Activated CD8-positive, alpha-beta memory T cell treated with anti-CD3 and anti-CD28 coated beads for 48 hours (primary cell): ENCODE results near the gene SLC9A3.

Source experiments
- DNase-seq, 3 experiments: peaks; one replicate each; pipeline ENCODE4 v3.0.0-alpha.2; 2020; ENCODE audit warnings: low read depth in 2 of 3, low spot score in 2 of 3

SLC9A3 gene

DNA sequence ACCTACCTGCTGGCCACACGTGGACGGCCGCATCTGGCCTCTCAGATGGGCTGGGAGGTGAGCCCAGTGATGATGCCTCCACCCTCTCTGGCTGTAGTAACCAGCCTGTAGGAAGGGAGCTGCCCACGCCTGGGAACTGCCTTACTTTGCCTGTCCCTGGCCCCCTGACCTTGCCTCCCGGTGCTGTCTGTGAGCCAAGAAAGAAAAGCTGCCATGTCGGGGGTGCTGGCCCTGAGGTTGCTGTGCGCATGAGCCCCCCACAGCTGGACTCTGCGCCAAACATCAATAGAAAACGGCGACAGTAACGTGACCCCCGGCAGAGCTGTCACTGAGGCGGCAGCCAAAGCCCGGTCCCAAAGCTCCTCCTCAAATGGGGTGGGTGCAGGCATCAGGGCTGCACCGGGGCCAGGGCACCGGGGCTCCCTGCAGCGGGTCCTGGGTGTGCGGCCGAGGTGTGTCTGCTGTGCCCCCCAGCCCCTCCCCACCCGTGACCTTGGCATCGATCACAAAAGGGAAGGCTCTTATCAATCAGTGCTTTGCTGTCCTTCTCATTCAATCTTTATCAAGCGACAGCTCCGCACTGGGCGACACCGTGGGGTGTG lies 15.3 kb upstream of the SLC9A3 start:
- no peak for DNase-seq

DNA sequence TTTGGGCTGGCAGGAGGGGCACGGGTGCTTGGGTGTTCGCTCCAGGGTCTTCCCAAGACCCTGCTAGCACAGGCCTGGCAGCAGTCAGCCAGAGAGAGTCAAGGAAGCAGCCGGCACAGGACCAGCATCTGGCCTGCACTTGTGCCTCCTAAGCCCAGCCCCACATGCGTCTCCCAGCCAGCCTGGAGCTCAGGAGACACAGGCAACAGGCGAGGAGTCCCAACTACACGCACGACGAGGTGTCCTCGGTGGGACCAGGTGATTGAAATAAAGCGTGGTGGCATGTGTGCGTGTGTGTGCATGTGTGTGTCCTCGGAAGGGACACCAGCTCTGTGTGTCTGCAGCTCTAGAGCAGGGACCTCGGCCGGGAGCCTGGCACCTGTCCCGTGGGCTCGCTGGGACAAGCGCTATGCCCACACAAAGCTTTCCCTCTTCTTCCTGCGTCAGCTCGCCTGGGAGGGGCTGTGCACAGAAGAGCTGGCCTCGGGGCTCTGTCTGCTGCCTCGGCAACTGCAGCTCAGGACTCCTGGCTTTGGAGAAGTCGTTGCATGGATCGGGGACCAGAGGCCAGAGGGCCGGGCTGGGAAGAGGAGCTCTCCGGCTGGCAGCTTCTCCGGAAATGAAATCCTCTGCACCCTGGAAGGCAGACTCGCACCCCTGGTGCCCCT lies 14.7 kb upstream of the SLC9A3 start:
- DNase-seq, result no peak

DNA sequence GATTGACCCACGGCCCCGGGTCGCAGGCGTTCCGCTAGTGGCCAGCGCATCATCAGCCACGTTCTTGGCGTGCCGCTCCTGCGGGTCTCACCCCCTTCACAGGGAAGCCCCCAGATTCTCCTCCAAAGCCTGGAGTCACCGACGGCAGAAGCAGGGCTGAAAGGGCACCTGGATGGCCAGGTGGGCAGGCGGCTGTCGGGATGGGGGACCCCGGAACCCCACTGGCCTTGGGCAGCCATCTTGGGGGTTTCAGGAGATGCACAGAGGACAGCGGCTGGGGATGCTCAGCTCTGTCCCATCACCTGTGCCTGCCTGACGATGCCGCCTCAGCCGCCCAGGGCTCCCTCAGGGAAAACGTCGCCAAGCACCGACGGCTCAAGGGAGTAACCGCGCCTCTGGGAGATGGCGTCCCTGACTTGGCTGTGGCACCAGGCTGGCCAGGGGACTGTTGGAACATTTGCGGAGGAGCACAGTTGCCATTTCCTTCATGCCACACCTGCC lies 14.1 kb upstream of the SLC9A3 start:
- DNase-seq, result no peak

DNA sequence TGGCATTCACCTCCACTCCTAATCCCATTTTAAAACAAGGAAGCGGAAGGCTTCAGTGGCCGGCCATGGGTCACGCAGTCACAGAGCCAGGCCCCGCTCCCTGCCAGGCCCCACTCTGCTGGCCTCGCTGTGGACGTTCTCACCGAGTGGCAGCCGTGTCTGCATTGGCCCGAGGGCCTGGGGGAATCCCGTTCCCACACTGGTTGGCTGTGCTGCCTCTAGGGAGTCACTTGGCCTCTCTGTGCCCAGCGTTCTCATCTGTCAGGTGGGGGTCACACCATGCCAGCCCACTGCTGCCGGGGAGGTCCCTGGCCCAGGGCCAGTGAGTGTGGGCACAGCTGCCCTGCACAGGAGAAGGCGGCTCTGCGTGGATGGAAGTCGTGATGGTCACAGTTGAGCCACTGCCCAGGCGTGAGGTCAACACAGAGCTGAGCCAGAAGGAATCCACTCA lies 13.4 kb upstream of the SLC9A3 start:
- no peak for DNase-seq

DNA sequence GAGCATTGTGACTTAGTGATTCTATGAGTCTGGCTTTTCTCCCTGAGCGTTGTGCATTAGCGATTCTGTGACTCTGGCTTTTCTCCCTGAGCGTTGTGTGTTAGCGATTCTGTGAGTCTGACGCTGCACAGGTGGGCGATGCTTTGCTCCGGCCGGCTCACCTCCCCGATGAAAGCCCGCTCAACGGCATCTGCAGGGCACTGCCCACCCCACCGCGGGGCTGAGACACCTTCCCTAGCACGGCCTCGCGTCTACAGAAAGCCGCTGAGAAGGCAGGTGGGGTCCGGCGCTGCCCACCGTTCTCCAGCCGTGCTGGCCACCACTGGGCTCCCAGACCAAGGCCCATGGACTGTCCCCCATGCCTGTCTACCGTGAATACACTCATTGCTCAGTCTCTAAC lies 12.8 kb upstream of the SLC9A3 start:
- no peak for DNase-seq

DNA sequence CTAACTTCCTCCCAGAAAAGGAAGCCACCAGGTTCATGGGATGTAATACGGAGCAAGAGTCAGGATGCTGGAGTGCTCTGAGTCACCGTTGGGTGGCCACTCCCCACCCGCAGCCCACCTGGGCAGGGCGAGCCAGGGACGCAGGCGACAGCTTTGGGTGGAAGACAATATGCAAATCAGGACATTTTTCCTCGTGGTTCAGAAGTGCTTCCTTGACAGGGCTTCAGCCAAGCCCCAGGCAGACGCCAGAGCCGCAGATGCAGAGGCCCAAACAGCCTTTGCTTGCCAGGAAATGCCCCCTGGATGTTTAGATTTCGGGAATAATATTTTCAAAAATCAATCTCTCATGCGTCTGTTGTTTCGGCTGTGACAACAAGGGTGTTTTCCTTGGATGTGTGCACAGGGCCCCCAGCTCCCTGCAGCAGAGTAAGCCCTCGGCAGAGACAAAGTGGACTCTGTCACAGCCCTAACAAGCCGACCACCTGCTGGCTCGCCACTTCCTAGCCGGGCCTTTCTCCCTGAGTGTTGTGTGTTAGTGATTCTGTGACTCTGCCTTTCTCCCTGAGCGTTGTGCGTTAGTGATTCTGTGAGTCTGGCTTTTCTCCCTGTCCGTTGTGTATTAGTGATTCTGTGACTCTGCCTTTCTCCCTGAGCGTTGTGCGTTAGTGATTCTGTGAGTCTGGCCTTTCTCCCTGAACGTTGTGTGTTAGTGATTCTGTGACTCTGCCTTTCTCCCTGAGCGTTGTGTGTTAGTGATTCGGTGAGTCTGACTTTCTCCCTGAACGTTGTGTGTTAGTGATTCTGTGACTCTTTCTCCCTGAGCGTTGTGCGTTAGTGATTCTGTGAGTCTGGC lies 11.8 kb upstream of the SLC9A3 start:
- DNase-seq, result no peak

DNA sequence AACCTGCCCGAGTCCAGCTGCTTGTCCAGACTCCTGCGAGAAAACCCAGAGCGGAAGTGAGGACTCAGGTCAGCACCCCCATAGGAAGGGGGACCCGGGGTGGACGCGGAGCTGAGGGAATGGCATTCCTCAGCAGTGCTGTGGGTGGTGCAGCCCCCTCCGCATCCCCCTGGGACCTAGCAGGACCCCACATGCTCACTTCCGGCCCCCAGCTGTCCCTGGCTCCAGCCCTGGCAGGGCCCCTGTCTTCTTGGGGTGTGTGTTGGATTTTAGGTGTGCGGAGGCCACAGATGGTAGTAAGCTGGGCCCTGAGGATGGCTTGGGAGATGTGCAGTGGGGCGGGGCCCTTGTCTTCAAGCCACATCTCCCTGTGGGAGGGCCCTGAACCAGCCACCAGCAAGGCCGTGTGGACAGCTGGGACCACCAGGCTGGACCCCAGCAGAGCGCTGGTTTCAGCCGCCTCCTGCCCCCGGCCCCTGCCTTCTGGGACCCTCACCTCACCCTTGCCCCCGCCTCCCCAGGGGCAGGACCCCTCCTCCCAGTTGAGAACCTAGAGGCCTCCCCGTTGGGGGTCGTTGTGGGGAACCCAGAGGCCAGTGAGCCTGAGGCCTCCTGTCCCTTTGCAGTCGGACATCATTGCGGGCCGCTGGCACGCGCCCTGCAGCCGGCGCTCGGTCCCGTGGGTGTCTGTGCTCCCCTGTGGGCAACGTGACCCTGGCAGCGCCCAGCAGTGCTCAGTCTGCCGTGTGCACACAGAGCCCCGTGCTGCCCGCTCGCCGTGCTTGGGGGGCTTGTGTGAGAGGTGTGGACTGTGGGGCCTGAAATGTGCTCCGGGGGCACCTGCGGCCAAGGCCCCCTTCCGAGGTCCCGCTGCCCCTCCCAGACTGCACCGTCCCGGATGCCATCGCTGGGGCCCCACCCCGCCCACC lies 10.8 kb upstream of the SLC9A3 start:
- DNase-seq, result no peak

DNA sequence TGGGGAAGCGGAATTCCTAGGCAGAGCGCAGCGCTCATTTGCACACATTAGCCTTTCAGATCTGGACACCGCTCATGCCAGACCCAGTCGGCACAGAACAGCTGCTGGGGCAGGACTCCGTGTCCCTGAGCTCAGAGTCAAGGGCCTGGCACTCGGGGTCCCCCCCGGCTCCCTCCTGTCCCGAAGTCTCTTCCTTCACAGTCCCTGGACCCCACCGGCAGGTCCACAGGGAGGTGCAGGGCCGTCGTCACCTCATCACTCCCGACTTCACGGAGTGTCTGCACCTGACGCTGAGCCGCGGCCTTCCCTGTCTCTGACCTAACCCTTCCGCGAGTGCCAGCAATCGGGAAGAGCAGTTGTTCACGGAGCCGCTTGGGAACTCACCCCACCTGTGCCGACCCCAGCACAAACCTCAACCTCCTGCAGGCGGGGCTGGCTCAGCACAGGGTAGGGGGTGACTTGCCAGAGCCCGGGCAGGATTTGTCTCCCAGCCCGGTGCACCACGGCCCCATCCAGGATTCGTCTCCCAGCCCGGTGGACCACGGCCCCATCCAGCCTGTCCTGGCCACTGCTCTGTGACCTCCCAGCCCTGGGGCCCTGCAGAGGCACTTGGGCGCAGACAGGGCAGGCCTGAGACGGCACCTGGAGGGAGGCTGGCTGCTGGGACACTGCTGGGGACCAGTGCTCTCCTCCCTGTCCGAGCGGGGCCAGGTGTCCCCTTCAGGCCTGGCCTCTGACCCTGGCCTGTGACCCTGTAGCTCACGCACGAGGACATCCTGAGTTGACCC lies 9.9 kb upstream of the SLC9A3 start:
- no peak for DNase-seq

DNA sequence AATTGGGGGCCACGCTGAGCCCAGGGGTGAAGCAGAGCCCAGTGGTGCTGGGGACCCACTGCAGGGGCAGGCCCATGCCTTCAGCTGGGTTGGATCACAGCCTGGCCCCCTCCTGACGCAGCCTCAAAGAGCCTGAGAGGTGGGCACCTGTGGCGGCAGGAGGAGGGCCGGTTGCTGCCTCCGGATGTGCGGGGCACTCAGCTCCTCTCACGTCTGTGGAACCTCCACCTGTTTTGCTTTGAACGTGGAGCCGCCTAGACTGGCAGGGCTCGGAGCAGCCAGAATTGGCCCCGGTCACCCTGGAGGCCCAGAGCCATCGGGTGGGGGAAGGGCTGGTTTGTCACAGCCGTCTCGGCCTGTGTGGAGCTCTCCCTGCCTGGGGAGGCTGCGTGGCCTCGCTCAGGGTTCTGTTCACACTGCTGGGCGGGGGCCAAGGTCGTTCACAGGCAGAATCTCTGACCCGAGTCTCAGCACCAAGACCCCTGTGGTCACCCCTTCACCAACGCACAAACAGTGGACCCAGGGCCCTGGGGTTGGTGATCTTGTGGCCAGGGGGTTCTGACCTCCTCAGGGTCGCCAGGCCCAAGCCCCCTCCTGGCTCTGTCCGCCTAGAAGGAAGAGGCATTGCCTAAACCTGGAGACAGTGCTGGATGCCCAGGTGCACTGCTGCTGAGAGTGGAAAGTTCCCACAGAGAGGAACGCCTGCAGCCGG lies 9.2 kb upstream of the SLC9A3 start:
- no peak for DNase-seq

DNA sequence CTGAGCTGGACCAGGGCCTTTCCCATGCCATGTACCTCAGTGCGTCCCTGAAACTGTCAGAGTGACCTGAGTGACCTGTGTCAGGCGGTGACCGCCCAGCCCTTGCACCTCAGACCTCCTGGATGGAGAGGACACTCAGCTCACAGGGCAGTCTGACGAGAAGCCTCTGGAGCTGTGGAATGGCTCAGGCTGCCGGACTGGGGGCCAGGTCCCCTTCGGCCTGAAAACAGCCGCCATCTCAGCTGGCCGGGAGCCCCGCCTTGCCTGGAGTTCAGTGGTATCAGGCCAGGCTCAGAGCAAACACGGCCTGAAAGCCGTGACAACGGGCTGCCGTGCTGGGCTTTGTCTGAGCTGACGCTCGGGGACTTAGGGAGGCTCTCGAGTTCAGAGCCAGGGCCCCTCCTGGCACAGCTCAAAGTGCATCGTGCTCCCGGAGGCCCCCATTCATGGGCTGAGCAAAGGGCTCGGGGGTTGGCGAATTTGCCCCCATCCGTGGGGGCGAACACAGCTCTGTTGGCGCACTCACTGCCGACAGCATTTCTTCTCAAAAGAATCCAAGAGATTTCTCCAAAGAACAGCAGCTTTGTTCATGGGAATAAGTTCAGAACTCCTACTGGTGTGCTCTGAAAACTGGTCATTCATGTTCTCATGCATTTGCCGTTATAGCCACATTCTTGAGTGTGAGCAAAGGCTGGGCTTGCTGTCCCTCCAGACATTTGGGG lies 8.4 kb upstream of the SLC9A3 start:
- no peak for DNase-seq

DNA sequence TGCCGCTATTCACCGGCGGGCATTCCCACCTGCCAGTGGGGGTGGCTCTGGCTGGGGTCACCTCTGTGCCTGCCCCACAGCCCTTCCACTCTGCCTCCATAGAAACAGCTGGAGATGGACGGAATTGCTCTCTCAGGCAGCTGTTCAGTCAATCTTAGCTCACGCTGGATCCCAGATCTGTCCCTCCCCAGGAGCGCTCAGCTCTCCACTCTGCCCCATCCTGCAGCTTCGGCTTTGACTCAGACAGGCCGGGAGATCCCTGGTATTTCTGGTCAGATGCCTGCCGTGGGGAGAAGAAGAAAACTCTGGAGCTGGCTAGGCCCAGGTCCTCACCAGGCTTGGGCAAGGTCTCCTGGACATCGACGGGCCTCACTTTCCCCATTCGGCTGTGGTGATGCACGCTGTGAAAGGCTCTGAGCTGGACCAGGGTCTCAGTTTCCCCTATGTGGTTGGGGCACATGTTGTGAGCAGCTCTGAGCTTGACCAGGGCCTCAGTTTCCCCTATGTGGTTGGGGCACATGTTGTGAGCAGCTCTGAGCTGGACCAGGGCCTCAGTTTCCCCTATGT lies 7.6 kb upstream of the SLC9A3 start:
- DNase-seq, result no peak

DNA sequence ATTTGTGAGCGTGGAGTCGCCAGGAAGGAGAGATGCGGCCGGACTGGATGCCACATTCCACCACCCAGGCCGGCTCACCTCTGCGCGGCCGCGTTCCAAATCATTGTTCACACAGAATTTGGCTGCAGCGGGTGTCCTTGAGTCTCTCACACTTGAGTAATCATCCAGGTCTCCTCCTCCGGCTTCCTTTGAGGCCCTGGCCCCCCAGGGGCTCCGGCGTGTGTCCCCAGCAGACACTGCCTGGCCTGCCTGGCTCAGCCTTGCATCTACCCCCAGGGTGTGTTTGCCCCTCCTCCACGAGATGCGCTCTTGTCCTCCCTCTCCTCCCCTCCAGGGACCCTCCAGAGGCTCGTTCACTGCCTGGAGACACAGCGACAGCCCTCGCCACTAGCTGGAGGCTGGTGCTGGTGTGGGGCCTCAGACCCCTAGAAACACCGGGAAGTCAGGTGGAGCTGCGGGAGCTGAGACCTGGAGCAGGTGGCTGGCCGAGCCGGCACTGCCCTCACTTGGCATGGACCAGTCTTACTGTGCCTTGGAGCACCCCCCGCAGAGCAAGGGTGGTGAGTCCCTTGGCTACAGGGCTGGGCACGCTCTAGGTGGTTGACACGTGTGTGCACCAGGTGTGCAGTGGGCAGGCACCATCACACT lies 7.0 kb upstream of the SLC9A3 start:
- no peak for DNase-seq

DNA sequence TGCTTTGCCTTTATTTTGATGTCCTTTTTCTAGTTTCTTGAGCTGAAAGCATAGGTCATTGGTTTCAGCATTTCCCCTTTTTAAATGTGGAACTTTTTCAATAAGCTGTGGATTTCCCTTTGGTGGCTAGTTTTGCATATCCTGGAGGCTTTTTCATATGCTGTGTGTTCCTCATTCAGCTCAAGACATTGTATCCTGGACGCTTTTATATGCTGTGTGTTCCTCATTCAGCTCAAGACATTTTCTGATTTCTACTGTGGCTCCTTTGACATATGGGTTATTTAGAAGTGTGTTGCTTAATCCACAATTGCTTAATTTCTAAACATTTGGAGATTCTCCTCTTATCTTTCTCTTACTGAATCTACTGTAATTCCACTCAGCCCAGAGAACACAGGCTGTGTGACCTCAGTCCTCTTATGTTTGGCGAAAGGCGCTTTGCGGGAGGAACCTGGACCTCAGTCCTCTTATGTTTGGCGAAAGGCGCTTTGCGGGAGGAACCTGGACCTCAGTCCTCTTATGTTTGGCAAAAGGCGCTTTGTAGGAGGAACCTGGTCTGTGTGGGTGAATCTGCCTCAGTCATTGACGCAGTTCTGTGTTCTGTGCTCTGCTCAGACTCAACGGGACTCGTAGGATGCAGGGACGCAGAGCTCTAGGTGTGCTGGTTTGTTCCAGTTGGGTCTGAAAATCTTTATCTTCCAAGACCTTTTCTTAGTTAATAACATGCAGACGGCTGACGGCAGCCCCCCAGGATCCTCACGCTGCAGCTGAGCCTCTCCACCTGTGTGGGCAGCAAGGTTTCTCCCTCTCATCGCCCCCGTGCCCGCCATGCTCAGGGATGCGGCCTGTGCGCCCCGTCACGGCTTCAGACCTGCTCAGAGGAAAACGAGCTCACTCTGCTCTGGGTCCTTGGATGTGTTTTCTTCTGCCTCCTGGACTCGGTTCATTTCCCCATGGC lies 6.0 kb upstream of the SLC9A3 start:
- no peak for DNase-seq

DNA sequence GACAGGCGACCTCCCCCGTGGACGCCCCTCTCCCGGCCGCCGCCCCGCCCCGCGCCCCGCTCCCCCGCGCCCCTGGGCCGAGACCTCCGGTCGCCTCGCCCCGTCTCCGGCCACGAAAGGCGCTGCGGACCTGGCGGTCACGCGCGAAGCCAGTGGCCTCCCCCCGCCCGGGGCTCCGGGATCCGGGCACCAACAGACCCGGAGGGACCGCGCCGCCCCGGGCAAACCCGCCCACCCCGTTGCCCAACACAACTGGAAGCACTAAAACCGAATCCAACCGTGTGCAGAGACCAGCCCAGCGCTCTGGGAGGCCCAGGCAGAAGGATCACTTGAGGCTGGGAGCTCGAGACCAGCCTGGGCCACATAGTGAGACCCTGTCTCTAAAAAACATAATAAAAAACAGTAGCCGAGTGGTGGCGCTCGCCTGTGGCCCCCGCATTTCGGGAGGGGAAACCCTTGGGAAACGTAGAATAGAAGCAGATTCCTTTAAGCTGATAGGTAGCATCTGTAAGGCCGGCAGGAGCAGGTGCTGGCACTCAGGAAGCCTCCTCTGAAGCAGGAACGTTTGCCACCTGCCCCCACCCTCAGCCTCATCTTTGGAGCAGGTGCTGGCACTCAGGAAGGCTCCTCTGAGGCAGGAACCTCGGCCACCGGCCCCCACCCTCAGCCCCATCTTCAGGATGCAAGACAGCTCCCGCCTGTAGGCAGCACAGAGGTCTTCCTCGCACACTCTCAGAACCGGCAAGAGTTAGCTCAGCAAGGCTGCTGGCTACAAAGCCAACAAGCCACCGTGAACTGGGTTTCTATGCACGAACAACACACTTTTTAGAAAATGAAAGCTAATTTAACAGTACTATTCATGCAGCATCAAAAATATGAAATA lies 4.6 kb upstream of the SLC9A3 start:
- no peak for DNase-seq

DNA sequence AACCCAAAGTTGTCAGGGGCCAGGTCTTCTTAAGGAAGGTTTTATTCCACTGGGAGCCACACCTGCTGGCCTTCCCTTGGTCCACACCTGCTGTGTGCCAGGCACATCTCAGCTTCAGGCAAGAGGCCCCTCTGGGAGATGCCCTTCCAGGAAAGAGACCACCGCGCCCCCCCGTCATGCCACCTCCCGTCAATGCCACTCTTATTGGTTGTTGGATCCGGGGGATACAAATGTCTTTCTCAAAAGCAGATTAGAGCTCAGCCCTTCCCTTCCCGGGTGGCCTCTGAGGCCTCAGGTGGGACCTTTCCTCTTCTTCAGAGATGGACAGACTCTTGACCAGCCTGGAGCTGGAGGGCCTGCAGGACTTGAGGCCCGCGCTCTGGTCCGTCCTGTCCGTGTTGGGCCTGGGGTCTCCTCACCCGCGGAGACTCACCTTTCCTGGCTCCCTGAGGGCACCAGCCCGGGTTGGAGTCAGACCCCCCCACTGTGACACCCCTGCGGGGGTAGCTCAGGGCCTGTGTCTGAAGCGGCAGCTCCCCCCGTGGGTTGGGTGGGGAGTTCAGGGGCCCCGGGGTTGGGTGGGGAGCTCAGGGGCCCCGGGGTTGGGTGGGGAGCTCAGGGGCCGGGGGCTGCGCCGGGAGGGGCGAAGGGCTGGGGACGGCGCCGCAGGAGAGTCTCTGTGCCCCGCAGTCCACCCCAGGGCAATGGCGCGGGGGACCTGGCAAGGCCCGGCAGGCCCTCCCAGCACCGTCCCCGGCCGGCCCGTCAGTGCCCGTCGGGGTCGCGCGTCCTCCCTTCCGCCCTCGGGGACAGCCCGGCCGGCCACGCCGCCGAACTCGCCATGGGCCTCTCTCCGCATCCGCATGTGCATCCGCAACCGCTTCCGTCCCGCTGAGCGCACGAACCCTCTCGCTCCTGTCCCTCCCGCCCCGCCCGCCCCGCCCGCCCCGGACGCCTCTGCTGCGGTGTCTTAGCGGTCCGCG lies 3.7 kb upstream of the SLC9A3 start:
- no peak for DNase-seq
